ENCODE data around the gene RALGAPA2. TPM values are rescaled to one million over a fixed set of nuclear protein-coding genes. Genes with fewer than 3 reads are reported as not detected.

Gene RALGAPA2
- total and polyA plus RNA-seq, 2 experiments from 2014 or later, result 1.3 to 2.6 TPM

- no peaks in the 10 kb centered on the region for H3K9me3 ChIP-seq (ENCODE audit: low read depth)
- H4K20me1 ChIP-seq (ENCODE audit: insufficient read depth), result no peaks in the 10 kb centered on the region
- no peak overlapping the region for H2AFZ ChIP-seq
- no peak for DNase-seq
- H3K4me2 ChIP-seq (ENCODE audit: unreplicated experiment), result no peak overlapping the region
- no peaks in the 10 kb centered on the region for H3K9me2 ChIP-seq (ENCODE audit: insufficient read depth)
- TF ChIP-seq EZH2 (IDR thresholded peaks at IDR 0.05; ENCODE audit: insufficient read depth, poor library complexity, severe bottlenecking) (no peak), EZH2phosphoT487 (IDR thresholded peaks at IDR 0.05; ENCODE audit: insufficient read depth, low read depth) (no peak)
- no peaks in the 10 kb centered on the region for H3K36me3 ChIP-seq (ENCODE audit: low read depth)
- H3K27ac ChIP-seq, result no peak overlapping the region
- H3K4me3 ChIP-seq, result no peak overlapping the region
- peaks cover 12% of the 10 kb centered on the region; the same call in 1 of the 2 replicates for H3K4me1 ChIP-seq (ENCODE audit: insufficient read depth)
- H3K79me2 ChIP-seq (ENCODE audit: insufficient read depth), result no peaks in the 10 kb centered on the region
- H3K27me3 ChIP-seq (replicated peaks; ENCODE audit: insufficient read depth), result no peaks in the 10 kb centered on the region
- WGBS, 2 experiments (ENCODE audit: low coverage in 1 of 2, low lambda C conversion rate in 2 of 2, missing lambda C conversion rate in 2 of 2), result 95 to 98% methylated on average over 4 of the region's 4 CpGs
- H3K9ac ChIP-seq, result no peak overlapping the region
- in situ Hi-C loops (cut with MboI), result no loop called here
- H3F3A ChIP-seq (ENCODE audit: insufficient read depth), result no peaks in the 10 kb centered on the region
Observed at GRCh38 chr20:20454367-20454766, 258.1 kb downstream of the RALGAPA2 start.

- no peaks in the 10 kb centered on the region for H3K36me3 ChIP-seq (ENCODE audit: low read depth)
- peak overlapping the region; percentile 33; the same call in 1 of the 2 replicates for H3K9ac ChIP-seq
- H3F3A ChIP-seq (ENCODE audit: insufficient read depth), result no peaks in the 10 kb centered on the region
- no peaks in the 10 kb centered on the region for H3K27me3 ChIP-seq (replicated peaks; ENCODE audit: insufficient read depth)
- no peaks in the 10 kb centered on the region for H3K79me2 ChIP-seq (ENCODE audit: insufficient read depth)
- H3K4me2 ChIP-seq (ENCODE audit: unreplicated experiment), result peak overlapping the region; percentile 65
- H3K4me3 ChIP-seq, result peak overlapping the region; percentile 62
- H3K27ac ChIP-seq, result no peak overlapping the region
- H2AFZ ChIP-seq, result peak overlapping the region; percentile 81
- H4K20me1 ChIP-seq (ENCODE audit: insufficient read depth), result no peaks in the 10 kb centered on the region
- peak; percentile 80 for DNase-seq
- no peaks in the 10 kb centered on the region for H3K9me2 ChIP-seq (ENCODE audit: insufficient read depth)
- WGBS, 2 experiments (ENCODE audit: low coverage in 1 of 2, low lambda C conversion rate in 2 of 2, missing lambda C conversion rate in 2 of 2), result 4 to 6% methylated on average over 18 to 19 of the region's 19 CpGs
- no peak for TF ChIP-seq EZH2phosphoT487 (IDR thresholded peaks at IDR 0.05; ENCODE audit: insufficient read depth, low read depth)
- TF ChIP-seq EZH2 (IDR thresholded peaks at IDR 0.05; ENCODE audit: insufficient read depth, poor library complexity, severe bottlenecking), result no peak
- peaks cover 12% of the 10 kb centered on the region; the same call in 1 of the 2 replicates for H3K4me1 ChIP-seq (ENCODE audit: insufficient read depth)
- H3K9me3 ChIP-seq (ENCODE audit: low read depth), result no peaks in the 10 kb centered on the region
- in situ Hi-C loops (cut with MboI), result no loop called here
Observed at GRCh38 chr20:20452254-20452676, 260.2 kb downstream of the RALGAPA2 start.

- in situ Hi-C loops (cut with MboI), result no loop called here
- no peaks in the 10 kb centered on the region for H3F3A ChIP-seq (ENCODE audit: insufficient read depth)
- H3K36me3 ChIP-seq (ENCODE audit: low read depth), result no peaks in the 10 kb centered on the region
- no peak overlapping the region for H2AFZ ChIP-seq
- WGBS, 2 experiments (ENCODE audit: low coverage in 1 of 2, low lambda C conversion rate in 2 of 2, missing lambda C conversion rate in 2 of 2), result 76 to 78% methylated on average over 5 of the region's 5 CpGs
- no peaks in the 10 kb centered on the region for H3K9me2 ChIP-seq (ENCODE audit: insufficient read depth)
- no peak overlapping the region for H3K27ac ChIP-seq
- DNase-seq, result no peak
- no peak overlapping the region for H3K9ac ChIP-seq
- no peaks in the 10 kb centered on the region for H4K20me1 ChIP-seq (ENCODE audit: insufficient read depth)
- peaks cover 12% of the 10 kb centered on the region; the same call in 1 of the 2 replicates for H3K4me1 ChIP-seq (ENCODE audit: insufficient read depth)
- no peak overlapping the region for H3K4me2 ChIP-seq (ENCODE audit: unreplicated experiment)
- H3K27me3 ChIP-seq (replicated peaks; ENCODE audit: insufficient read depth), result no peaks in the 10 kb centered on the region
- no peaks in the 10 kb centered on the region for H3K79me2 ChIP-seq (ENCODE audit: insufficient read depth)
- TF ChIP-seq EZH2 (IDR thresholded peaks at IDR 0.05; ENCODE audit: insufficient read depth, poor library complexity, severe bottlenecking) (no peak), EZH2phosphoT487 (IDR thresholded peaks at IDR 0.05; ENCODE audit: insufficient read depth, low read depth) (no peak)
- no peaks in the 10 kb centered on the region for H3K9me3 ChIP-seq (ENCODE audit: low read depth)
- no peak overlapping the region for H3K4me3 ChIP-seq
Observed at GRCh38 chr20:20450521-20450920, 261.9 kb downstream of the RALGAPA2 start.

GRCh38 chr20:20448881-20449280 is 263.6 kb downstream of the RALGAPA2 start:
- Histone ChIP-seq H4K20me1 (ENCODE audit: insufficient read depth) (no peaks in the 10 kb centered on the region), H3K36me3 (ENCODE audit: low read depth) (no peaks in the 10 kb centered on the region), H3K9me2 (ENCODE audit: insufficient read depth) (no peaks in the 10 kb centered on the region), H3K9me3 (ENCODE audit: low read depth) (no peaks in the 10 kb centered on the region), H3K4me3 (no peak overlapping the region), H3F3A (ENCODE audit: insufficient read depth) (no peaks in the 10 kb centered on the region), H3K4me1 (ENCODE audit: insufficient read depth) (peaks cover 12% of the 10 kb centered on the region; the same call in 1 of the 2 replicates), H2AFZ (no peak overlapping the region), H3K4me2 (ENCODE audit: unreplicated experiment) (no peak overlapping the region), H3K79me2 (ENCODE audit: insufficient read depth) (no peaks in the 10 kb centered on the region), H3K27ac (no peak overlapping the region), H3K27me3 (replicated peaks; ENCODE audit: insufficient read depth) (no peaks in the 10 kb centered on the region), H3K9ac (no peak overlapping the region)
- no peak for DNase-seq
- in situ Hi-C loops (cut with MboI), result no loop called here
- WGBS, 2 experiments (ENCODE audit: low coverage in 1 of 2, low lambda C conversion rate in 2 of 2, missing lambda C conversion rate in 2 of 2), result 97 to 99% methylated on average over 6 of the region's 6 CpGs
- TF ChIP-seq EZH2 (IDR thresholded peaks at IDR 0.05; ENCODE audit: insufficient read depth, poor library complexity, severe bottlenecking) (no peak), EZH2phosphoT487 (IDR thresholded peaks at IDR 0.05; ENCODE audit: insufficient read depth, low read depth) (no peak)

GRCh38 chr20:20447196-20447595 is 265.2 kb downstream of the RALGAPA2 start:
- Histone ChIP-seq H3K36me3 (ENCODE audit: low read depth) (no peaks in the 10 kb centered on the region), H3K79me2 (ENCODE audit: insufficient read depth) (no peaks in the 10 kb centered on the region), H4K20me1 (ENCODE audit: insufficient read depth) (no peaks in the 10 kb centered on the region), H3K9me3 (ENCODE audit: low read depth) (no peaks in the 10 kb centered on the region), H3K9me2 (ENCODE audit: insufficient read depth) (no peaks in the 10 kb centered on the region), H3K27me3 (replicated peaks; ENCODE audit: insufficient read depth) (no peaks in the 10 kb centered on the region), H3F3A (ENCODE audit: insufficient read depth) (no peaks in the 10 kb centered on the region), H2AFZ (no peak overlapping the region), H3K4me3 (no peak overlapping the region), H3K4me1 (ENCODE audit: insufficient read depth) (peaks cover 6% of the 10 kb centered on the region; the same call in 1 of the 2 replicates), H3K27ac (no peak overlapping the region), H3K9ac (no peak overlapping the region), H3K4me2 (ENCODE audit: unreplicated experiment) (no peak overlapping the region)
- DNase-seq, result no peak
- in situ Hi-C loops (cut with MboI), result no loop called here
- WGBS, 2 experiments (ENCODE audit: low coverage in 1 of 2, low lambda C conversion rate in 2 of 2, missing lambda C conversion rate in 2 of 2), result 58 to 59% methylated on average over 2 of the region's 2 CpGs
- TF ChIP-seq EZH2 (IDR thresholded peaks at IDR 0.05; ENCODE audit: insufficient read depth, poor library complexity, severe bottlenecking) (no peak), EZH2phosphoT487 (IDR thresholded peaks at IDR 0.05; ENCODE audit: insufficient read depth, low read depth) (no peak)

Measured in GM23248 (cell line).